ENCODE results near the gene MMADHC. TPM values are rescaled to one million over a fixed set of nuclear protein-coding genes. Genes with fewer than 3 reads are reported as not detected.

MMADHC gene
- total RNA-seq, 1 donor from 2014 or later = 92.8 TPM

GRCh38 chr2:149564097-149564496 is 23.5 kb downstream of the MMADHC start:
- Mint-ChIP-seq H3K27me3 (ENCODE audit: low read depth) (no peaks in the 10 kb centered on the region), H3K4me3 (no peak overlapping the region), H3K4me1 (peaks cover 20% of the 10 kb centered on the region), H3K36me3 (peaks cover 15% of the 10 kb centered on the region), H3K27ac (no peak overlapping the region), H3K9me3 (no peaks in the 10 kb centered on the region)
- TF ChIP-seq CTCF (IDR thresholded peaks at IDR 0.05; ENCODE audit: unreplicated experiment) = no peak
- DNase-seq (ENCODE audit: low spot score in 2 of 2, unreplicated experiment in 2 of 2) = no peak

GRCh38 chr2:149562324-149562723 is 25.3 kb downstream of the MMADHC start:
- Mint-ChIP-seq H3K9me3 (no peaks in the 10 kb centered on the region), H3K4me1 (peaks cover 20% of the 10 kb centered on the region), H3K27me3 (ENCODE audit: low read depth) (no peaks in the 10 kb centered on the region), H3K36me3 (peaks cover 5% of the 10 kb centered on the region), H3K4me3 (no peak overlapping the region), H3K27ac (no peak overlapping the region)
- no peak for TF ChIP-seq CTCF (IDR thresholded peaks at IDR 0.05; ENCODE audit: unreplicated experiment)
- DNase-seq (ENCODE audit: low spot score in 2 of 2, unreplicated experiment in 2 of 2) = no peak

- Mint-ChIP-seq H3K9me3 (no peaks in the 10 kb centered on the region), H3K27ac (no peak overlapping the region), H3K36me3 (no peaks in the 10 kb centered on the region), H3K27me3 (ENCODE audit: low read depth) (no peaks in the 10 kb centered on the region), H3K4me3 (no peak overlapping the region), H3K4me1 (peaks cover 23% of the 10 kb centered on the region)
- DNase-seq (ENCODE audit: low spot score in 2 of 2, unreplicated experiment in 2 of 2) = no peak
- TF ChIP-seq CTCF (IDR thresholded peaks at IDR 0.05; ENCODE audit: unreplicated experiment) = peak; percentile 98
Measured at GRCh38 chr2:149561309-149561926, 26.2 kb downstream of the MMADHC start.

DNA sequence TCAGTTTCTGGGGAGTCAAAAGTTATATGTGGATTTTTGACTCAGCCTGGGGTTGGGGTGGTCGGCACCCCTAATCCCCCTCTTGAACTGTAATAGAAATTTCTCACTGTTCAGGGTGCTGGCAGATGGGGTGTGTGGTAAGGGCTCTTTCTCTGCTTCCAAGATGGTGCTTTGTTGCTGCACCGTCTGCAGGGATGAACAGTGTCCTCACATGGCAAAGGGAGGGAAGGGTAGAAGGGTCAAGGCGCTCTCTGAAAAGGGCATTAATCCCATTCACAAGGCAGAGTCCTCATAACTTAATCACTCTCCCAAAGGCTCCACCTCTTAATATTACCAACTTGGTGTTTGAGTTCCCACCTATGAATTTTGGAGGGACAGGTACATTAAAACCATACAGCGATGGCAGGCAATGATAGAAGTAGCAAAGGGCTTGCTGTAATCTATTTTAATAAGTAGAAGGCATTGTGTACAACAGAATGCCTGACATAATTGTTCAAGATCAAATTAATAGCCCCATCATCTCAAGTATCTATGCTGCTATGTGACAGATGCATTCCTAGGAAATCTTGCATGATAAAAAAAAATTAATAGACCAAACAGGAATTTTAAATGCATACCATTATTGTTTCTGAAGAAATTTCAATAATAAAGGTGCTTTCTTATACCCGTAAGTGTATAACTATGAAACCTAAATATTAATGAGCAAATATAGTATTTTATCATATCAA is 28.1 kb downstream of the MMADHC start:
- Mint-ChIP-seq H3K27ac (no peak overlapping the region), H3K27me3 (ENCODE audit: low read depth) (no peaks in the 10 kb centered on the region), H3K4me1 (peaks cover 24% of the 10 kb centered on the region), H3K36me3 (no peaks in the 10 kb centered on the region), H3K9me3 (no peaks in the 10 kb centered on the region), H3K4me3 (no peak overlapping the region)
- no peak for DNase-seq (ENCODE audit: low spot score in 2 of 2, unreplicated experiment in 2 of 2)
- no peak for TF ChIP-seq CTCF (IDR thresholded peaks at IDR 0.05; ENCODE audit: unreplicated experiment)

GRCh38 chr2:149556452-149556851 is 31.1 kb downstream of the MMADHC start:
- no peak for DNase-seq (ENCODE audit: low spot score in 2 of 2, unreplicated experiment in 2 of 2)
- TF ChIP-seq CTCF (IDR thresholded peaks at IDR 0.05; ENCODE audit: unreplicated experiment) = no peak
- Mint-ChIP-seq H3K27me3 (ENCODE audit: low read depth) (no peaks in the 10 kb centered on the region), H3K4me3 (no peak overlapping the region), H3K36me3 (peaks cover 3% of the 10 kb centered on the region), H3K9me3 (peaks cover 3% of the 10 kb centered on the region), H3K4me1 (peaks cover 21% of the 10 kb centered on the region), H3K27ac (no peak overlapping the region)
